ENCODE data around the gene DNAH6. TPM values are rescaled to one million over a fixed set of nuclear protein-coding genes. Genes with fewer than 3 reads are reported as not detected.

Gene DNAH6
- total RNA-seq, 3 donors from 2014 or later = 1.2 to 1.3 (median 1.3) TPM

- Histone ChIP-seq H3K4me3 (no peak overlapping the region), H3K4me1 (ENCODE audit: low read depth) (peaks cover 2% of the 10 kb centered on the region), H3K36me3 (ENCODE audit: low read depth) (no peaks in the 10 kb centered on the region), H3K9me3 (no peaks in the 10 kb centered on the region)
- intact Hi-C loops (cut with DNase I, micrococcal nuclease) = no loop called here
- DNase-seq (no peak), ATAC-seq (no peak)
- TF ChIP-seq, protein P1, sequence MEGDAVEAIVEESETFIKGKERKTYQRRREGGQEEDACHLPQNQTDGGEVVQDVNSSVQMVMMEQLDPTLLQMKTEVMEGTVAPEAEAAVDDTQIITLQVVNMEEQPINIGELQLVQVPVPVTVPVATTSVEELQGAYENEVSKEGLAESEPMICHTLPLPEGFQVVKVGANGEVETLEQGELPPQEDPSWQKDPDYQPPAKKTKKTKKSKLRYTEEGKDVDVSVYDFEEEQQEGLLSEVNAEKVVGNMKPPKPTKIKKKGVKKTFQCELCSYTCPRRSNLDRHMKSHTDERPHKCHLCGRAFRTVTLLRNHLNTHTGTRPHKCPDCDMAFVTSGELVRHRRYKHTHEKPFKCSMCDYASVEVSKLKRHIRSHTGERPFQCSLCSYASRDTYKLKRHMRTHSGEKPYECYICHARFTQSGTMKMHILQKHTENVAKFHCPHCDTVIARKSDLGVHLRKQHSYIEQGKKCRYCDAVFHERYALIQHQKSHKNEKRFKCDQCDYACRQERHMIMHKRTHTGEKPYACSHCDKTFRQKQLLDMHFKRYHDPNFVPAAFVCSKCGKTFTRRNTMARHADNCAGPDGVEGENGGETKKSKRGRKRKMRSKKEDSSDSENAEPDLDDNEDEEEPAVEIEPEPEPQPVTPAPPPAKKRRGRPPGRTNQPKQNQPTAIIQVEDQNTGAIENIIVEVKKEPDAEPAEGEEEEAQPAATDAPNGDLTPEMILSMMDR (IDR thresholded peaks at IDR 0.05) = no peak
Observed at GRCh38 chr2:84487298-84487996, 28.9 kb upstream of the DNAH6 start.

DNA sequence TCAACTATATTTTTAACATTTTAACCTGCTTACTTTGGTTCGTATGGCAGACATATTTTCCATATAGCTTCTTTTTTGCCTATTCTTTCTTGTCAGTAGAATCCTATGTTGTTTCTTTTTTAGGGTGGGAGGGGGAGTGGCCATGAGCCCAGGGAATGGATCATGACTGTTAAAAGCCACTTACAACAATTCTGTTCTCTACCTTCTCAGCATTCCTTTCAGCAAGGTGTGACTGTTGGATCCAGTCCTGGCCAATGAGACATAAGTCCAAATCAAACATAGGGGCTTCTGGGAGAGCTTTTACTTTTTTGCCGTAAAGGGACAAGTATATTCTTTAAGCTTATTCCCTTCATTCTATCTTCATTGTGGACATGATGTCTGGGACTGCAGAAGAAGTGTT lies 25.0 kb upstream of the DNAH6 start:
- intact Hi-C loops (cut with DNase I, micrococcal nuclease) = loop anchor here (10.0 kb wide), 2 partner anchors 134 to 394 kb away; partner anchors contain the start of gene TRABD2A (in 1 of the 2)
- H3K4me1 ChIP-seq (ENCODE audit: low read depth) = peaks cover 6% of the 10 kb centered on the region
- ATAC-seq (no peak), DNase-seq (no peak)
- no peak overlapping the region for H3K4me3 ChIP-seq
- no peaks in the 10 kb centered on the region for H3K9me3 ChIP-seq
- H3K36me3 ChIP-seq (ENCODE audit: low read depth) = no peaks in the 10 kb centered on the region
- TF ChIP-seq, protein P1 (IDR thresholded peaks at IDR 0.05) = no peak

GRCh38 chr2:84491741-84492140 lies 24.6 kb upstream of the DNAH6 start:
- peaks cover 6% of the 10 kb centered on the region for H3K4me1 ChIP-seq (ENCODE audit: low read depth)
- ATAC-seq (no peak), DNase-seq (no peak)
- TF ChIP-seq, protein P1 (IDR thresholded peaks at IDR 0.05) = no peak
- intact Hi-C loops (cut with DNase I, micrococcal nuclease) = loop anchor here (10.0 kb wide), 2 partner anchors 133 to 393 kb away; partner anchors contain the start of gene TRABD2A (in 1 of the 2)
- H3K4me3 ChIP-seq = no peak overlapping the region
- no peaks in the 10 kb centered on the region for H3K36me3 ChIP-seq (ENCODE audit: low read depth)
- H3K9me3 ChIP-seq = no peaks in the 10 kb centered on the region

GRCh38 chr2:84492571-84492970 lies 23.7 kb upstream of the DNAH6 start:
- ATAC-seq (no peak), DNase-seq (no peak)
- Histone ChIP-seq H3K4me1 (ENCODE audit: low read depth) (peaks cover 6% of the 10 kb centered on the region), H3K4me3 (no peak overlapping the region), H3K9me3 (no peaks in the 10 kb centered on the region), H3K36me3 (ENCODE audit: low read depth) (no peaks in the 10 kb centered on the region)
- TF ChIP-seq, protein P1 (IDR thresholded peaks at IDR 0.05) = no peak
- intact Hi-C loops (cut with DNase I, micrococcal nuclease) = loop anchor here (10.0 kb wide), 2 partner anchors 132 to 392 kb away; partner anchors contain the start of gene TRABD2A (in 1 of the 2)

GRCh38 chr2:84493514-84493913 lies 22.8 kb upstream of the DNAH6 start:
- no peak overlapping the region for H3K4me3 ChIP-seq
- peaks cover 3% of the 10 kb centered on the region for H3K4me1 ChIP-seq (ENCODE audit: low read depth)
- TF ChIP-seq, protein P1 (IDR thresholded peaks at IDR 0.05) = no peak
- H3K9me3 ChIP-seq = no peaks in the 10 kb centered on the region
- no peak for ATAC-seq
- no peak for DNase-seq
- no peaks in the 10 kb centered on the region for H3K36me3 ChIP-seq (ENCODE audit: low read depth)
- intact Hi-C loops (cut with DNase I, micrococcal nuclease) = loop anchor here (10.0 kb wide), 2 partner anchors 131 to 391 kb away; partner anchors contain the start of gene TRABD2A (in 1 of the 2)

Data from mucosa of descending colon (tissue), 3 donors.